Right lobe of liver (tissue), 4 donors: ENCODE results near the gene RBBP5.

Source experiments
- POLR2A ChIP-seq: fragments of 450-650 bp; IDR thresholded peaks from one replicate; pipeline ENCODE4 v1.6.1; 2017; ENCODE audit warnings: antibody characterized with exemption, mild to moderate bottlenecking
- TF ChIP-seq, protein P1 (sequence below), 4 donors: fragments of 200-600 bp in 3 of 4; fragments of 450-650 bp in 1 of 4; IDR thresholded peaks; one replicate each; pipeline versions ENCODE4 v1.5.1 to v1.8.0; 2016 to 2022; ENCODE audit warnings: antibody characterized with exemption in 4 of 4, mild to moderate bottlenecking in 2 of 4
- donor health status: DM: no; HTN: no; CAD: no.
- donor health status: DM: no; HTN: no; CAD: no.
- donor health status: DM: no; HTN: yes; CAD: no.

DNA sequence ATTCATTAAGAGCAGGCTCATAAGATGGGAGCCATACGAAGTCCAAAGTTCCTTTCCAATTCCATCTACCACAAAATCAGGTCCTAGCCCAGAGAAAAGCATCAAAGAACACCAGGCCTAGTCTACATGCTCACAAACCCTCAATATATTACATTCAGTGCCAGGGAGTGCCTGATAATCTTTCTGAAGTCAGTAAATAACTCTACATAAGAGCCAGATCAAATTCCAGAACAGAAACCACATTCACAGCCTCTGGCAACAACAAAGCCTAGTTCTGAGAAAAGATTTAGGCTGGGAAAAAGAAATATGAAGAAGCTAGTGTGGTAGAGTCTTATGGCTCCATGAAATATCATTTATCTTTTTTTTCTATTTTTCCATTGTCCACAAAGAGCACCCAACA is 40.5 kb upstream of the RBBP5 start:
- TF ChIP-seq, protein P1, sequence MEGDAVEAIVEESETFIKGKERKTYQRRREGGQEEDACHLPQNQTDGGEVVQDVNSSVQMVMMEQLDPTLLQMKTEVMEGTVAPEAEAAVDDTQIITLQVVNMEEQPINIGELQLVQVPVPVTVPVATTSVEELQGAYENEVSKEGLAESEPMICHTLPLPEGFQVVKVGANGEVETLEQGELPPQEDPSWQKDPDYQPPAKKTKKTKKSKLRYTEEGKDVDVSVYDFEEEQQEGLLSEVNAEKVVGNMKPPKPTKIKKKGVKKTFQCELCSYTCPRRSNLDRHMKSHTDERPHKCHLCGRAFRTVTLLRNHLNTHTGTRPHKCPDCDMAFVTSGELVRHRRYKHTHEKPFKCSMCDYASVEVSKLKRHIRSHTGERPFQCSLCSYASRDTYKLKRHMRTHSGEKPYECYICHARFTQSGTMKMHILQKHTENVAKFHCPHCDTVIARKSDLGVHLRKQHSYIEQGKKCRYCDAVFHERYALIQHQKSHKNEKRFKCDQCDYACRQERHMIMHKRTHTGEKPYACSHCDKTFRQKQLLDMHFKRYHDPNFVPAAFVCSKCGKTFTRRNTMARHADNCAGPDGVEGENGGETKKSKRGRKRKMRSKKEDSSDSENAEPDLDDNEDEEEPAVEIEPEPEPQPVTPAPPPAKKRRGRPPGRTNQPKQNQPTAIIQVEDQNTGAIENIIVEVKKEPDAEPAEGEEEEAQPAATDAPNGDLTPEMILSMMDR (IDR thresholded peaks at IDR 0.05), result no peak
- no peak for TF ChIP-seq POLR2A
